ENCODE data around the gene ZDHHC14. TPM values are rescaled to one million over a fixed set of nuclear protein-coding genes. Genes with fewer than 3 reads are reported as not detected.
"Not testable (repeated sequence)": the region's sequence is repeated elsewhere in the genome, so short reads cannot be mapped to it uniquely, and the experiment has no call there.

ZDHHC14 gene
- total RNA-seq, 2 donors from 2014 or later = 2.1 to 2.2 TPM

DNA sequence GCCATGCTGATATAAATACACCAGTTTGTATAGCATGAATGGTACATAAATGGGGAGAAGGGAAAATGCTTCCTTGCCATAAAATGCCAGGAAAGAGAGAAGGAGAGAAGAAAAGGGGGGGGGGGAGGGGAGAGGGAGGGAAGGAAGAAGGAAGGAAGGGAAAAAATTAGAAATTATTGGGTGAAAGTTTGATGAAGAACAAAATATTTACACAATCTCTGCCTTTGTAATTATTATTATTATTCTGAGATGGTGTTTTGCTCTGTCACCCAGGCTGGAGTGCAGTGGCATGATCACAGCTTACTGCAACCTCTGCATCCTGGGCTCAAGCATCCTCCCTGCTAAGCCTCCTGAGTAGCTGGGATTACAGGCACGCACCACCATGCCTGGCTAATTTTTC, 10.2 kb upstream of the ZDHHC14 start:
- Mint-ChIP-seq H3K27me3 (peaks cover 17% of the 10 kb centered on the region), H3K27ac (no peak overlapping the region), H3K4me1 (peaks cover 16% of the 10 kb centered on the region), H3K36me3 (ENCODE audit: low read depth) (no peaks in the 10 kb centered on the region), H3K4me3 (no peak overlapping the region), H3K9me3 (no peaks in the 10 kb centered on the region)
- ATAC-seq (replicated peaks) = no peak

DNA sequence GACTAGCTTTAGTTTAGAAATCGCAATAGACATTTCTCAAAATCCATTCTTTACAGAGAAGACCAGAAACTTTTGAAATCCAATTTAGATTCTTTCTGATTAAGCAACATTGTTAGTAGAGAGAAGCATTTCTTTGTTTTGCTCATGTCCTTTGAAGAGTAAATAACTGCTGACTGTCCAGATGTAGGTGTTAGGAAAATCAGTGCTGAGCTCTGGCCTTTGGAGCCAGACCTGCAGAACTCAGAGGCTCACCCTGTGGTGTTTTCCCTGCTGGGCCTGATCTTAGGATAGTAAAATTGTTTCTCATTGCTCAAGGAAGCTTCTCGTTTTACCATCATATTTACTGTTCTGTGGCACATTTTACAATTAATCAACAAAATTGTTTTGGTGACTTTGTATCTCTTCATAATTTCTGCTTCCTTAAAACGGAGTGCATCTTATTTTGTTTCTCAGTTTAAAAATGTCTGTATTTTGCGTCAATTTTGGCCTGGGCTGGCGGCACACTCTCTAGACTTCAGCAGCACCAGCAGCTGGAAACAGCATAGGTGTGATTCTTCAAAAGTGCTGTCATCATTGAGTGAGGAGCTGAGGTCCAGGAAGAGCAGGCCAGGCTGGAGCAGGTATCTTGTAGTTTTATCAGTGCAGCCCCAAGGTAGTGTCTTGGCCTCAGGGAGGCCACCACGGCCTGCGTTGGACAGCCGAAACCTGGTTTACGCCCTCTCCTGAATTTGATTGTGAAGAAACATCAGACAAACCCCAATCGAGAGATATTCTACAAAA, 8.3 kb upstream of the ZDHHC14 start:
- Mint-ChIP-seq H3K9me3 (no peaks in the 10 kb centered on the region), H3K27ac (no peak overlapping the region), H3K36me3 (ENCODE audit: low read depth) (no peaks in the 10 kb centered on the region), H3K27me3 (peaks cover 12% of the 10 kb centered on the region), H3K4me3 (no peak overlapping the region), H3K4me1 (peaks cover 22% of the 10 kb centered on the region)
- no peak for ATAC-seq (replicated peaks)

DNA sequence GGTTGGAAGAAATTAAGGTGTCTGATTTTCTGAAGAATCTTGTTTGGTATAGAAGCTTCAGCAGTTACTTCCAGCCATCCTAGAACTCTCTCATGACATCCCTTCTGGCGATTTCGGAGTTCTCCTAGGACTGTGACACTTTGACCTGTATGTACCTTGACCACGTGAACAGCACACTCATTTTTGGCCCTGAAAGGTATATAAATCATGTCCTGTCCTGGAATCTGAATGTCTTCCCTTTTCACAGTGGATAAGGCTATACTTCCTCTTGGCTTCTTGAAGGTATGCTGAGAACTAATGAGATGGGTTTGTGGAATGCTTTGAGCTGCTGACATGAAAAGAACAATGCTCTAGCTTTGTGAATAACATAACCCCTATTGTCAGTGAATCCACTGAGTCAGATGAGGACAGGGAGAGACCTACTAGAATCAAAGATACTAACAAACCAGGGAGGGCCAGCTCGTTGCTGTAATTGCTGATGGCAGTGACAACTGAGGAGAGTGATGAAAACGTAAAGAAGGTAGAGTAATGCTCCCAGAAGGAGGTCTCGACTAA, 6.0 kb upstream of the ZDHHC14 start:
- Mint-ChIP-seq H3K4me3 (no peak overlapping the region), H3K27me3 (peaks cover 2% of the 10 kb centered on the region), H3K9me3 (no peaks in the 10 kb centered on the region), H3K4me1 (peaks cover 14% of the 10 kb centered on the region), H3K36me3 (ENCODE audit: low read depth) (no peaks in the 10 kb centered on the region), H3K27ac (no peak overlapping the region)
- no peak for ATAC-seq (replicated peaks)

DNA sequence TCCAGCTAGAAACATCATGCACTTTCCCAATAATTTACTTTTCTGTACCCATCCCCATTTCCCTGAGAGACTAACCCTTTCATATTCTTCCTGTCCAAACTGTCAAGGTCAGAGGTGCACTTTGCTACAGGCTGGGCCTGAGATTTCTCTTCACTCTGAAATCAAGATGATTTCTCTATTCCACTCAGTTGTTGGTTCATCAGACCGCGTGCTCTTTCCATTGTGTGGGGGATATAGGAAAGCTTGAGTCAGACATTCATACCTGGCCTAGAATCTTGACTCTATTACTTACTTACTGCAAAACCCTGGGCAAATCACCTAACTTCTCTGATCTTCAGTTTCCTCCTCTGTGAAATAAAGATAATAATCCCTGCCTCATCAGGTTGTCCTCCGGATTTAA, 4.7 kb upstream of the ZDHHC14 start:
- Mint-ChIP-seq H3K4me1 (peaks cover 12% of the 10 kb centered on the region), H3K4me3 (peak overlapping the region; percentile 13), H3K36me3 (ENCODE audit: low read depth) (no peaks in the 10 kb centered on the region), H3K27ac (peak overlapping the region; percentile 3), H3K27me3 (no peaks in the 10 kb centered on the region), H3K9me3 (no peaks in the 10 kb centered on the region)
- no peak for ATAC-seq (replicated peaks)

DNA sequence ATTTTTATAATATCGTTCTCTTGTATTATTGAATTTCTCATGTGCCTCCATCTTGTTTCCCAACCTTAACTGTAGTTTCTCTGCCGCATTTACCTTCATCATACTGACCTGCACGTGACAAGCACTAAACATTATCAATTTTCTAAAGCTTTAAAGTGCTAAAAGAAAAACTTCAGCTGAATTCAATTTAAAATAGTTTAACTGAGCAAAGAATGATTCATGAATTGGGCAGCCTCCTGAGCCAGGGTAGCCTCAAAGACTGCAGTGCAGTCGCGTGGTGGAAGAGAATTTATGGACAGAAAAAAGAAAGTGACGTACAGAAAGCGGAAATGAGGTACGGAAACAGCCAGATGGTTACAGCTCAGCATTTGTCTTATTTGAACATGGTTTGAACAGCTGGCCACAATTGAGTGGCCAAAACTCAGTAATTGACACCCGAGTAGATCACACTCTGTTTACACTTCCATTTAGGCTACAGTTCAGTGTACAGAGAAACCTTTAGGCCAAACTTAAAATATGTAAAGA, 4.2 kb upstream of the ZDHHC14 start:
- H3K4me3 Mint-ChIP-seq = no peak overlapping the region
- H3K27ac Mint-ChIP-seq = peak overlapping the region; percentile 3
- no peaks in the 10 kb centered on the region for H3K9me3 Mint-ChIP-seq
- no peak for ATAC-seq (replicated peaks)
- peaks cover 12% of the 10 kb centered on the region for H3K4me1 Mint-ChIP-seq
- no peaks in the 10 kb centered on the region for H3K27me3 Mint-ChIP-seq
- H3K36me3 Mint-ChIP-seq (ENCODE audit: low read depth) = no peaks in the 10 kb centered on the region

DNA sequence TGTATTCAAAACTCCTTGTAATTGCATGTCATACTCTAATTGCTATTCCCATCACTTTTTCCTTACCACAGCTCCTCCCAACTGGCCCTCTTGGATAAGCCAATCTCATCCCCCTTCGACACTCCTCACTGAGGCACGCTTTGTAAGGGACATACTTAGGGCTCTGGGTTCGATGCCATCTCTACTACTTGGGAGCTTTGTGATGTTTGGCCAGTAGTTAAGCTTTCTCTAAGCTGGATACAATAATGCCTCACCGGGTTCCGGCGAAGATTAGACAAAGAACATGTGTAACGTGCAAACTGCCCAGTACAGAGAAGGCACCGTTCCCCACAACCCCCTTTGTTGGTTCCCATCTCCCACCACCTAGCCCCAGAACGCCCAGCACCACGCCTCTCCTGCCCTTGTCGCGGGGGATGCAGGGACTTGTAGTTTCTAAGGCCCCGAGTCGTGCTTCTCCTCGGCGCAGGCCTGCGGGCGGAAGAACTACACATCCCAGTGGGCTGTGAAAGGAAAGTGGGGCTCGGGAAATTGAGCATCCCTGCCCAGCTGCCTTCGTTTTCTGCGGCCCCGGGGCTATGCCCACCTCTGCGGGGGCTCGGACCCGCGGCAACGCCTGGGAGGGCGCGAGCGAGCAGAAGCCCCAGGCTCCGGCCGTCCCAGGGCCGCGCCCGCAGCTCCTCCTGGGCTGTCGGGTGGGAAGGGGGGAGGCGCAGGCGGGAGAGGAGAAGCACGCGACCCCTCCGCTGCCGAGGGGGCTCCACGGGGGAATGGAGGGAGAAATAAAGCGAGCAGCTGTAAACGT, 1.1 kb upstream of the ZDHHC14 start:
- Mint-ChIP-seq H3K36me3 (ENCODE audit: low read depth) (no peaks in the 10 kb centered on the region), H3K27ac (peak overlapping the region; percentile 78), H3K27me3 (peaks cover 4% of the 10 kb centered on the region), H3K4me1 (peaks cover 20% of the 10 kb centered on the region), H3K4me3 (peak overlapping the region; percentile 83), H3K9me3 (no peaks in the 10 kb centered on the region)
- ATAC-seq (replicated peaks) = peak; percentile 85

DNA sequence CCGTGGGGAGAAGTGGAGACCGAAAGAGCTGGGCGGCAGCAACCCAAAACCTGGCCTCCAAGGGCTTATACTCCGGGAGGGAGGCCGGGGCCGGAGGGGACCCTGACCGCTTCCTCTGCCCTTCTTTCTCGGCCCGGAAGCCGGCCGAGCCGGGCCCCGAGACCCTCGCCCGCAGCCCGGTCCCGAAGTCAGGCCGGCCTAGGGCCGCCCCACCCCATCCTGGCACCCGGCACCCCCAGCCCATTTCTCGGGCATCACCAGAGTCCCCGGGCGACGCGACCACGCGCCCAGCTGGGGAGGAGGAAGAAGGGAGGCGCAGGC, 572 bp upstream of the ZDHHC14 start:
- peaks cover 23% of the 10 kb centered on the region for H3K4me1 Mint-ChIP-seq
- H3K27ac Mint-ChIP-seq = no peak overlapping the region
- no peaks in the 10 kb centered on the region for H3K36me3 Mint-ChIP-seq (ENCODE audit: low read depth)
- peaks cover 4% of the 10 kb centered on the region for H3K27me3 Mint-ChIP-seq
- no peaks in the 10 kb centered on the region for H3K9me3 Mint-ChIP-seq
- peak overlapping the region; percentile 83 for H3K4me3 Mint-ChIP-seq
- ATAC-seq (replicated peaks) = peak; percentile 2

DNA sequence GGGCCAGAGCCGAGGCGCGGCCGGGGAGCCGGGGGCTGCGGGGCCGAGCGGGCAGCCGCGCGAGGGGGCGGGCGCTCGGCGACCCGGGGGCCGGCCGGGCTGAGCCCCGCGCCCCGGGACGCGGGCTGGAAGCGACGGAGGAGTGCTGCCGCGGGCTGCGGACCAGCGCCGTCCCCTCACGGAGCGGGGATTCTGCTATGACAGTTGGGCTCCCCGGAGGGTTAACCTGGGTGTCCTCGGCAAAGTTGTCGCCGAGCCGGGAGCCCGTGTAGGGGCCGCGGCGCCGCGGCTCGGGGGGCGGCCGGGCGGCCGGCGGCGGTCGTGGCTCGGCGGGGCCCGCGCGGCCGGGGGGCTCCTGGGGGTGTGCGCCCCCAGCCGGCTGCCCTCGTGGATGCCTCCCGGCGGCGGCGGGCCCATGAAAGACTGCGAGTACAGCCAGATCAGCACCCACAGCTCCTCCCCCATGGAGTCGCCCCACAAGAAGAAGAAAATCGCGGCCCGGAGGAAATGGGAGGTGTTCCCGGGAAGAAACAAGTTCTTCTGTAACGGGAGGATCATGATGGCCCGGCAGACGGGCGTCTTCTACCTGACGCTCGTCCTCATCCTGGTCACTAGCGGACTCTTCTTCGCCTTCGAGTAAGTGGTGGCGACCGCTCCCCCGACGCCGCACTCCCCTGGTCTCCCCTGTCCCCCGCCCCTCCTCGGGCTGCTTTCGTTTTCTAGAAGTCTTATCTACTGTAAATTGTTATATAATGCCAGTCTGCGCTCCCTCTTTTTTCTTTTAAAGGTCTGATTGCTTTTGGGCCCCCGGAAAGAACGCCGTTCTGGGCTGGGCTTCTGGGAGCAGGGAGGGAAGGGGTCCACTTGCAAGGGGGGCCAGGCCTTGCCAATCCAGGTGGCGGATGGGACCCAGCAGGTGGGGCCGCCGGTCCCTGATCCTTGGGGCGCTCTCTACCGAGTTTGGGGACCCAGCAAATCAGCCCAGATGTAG, 936 bp downstream of the ZDHHC14 start:
- Mint-ChIP-seq H3K9me3 (no peaks in the 10 kb centered on the region), H3K27me3 (peaks cover 4% of the 10 kb centered on the region), H3K27ac (peak overlapping the region; percentile 78), H3K36me3 (ENCODE audit: low read depth) (no peaks in the 10 kb centered on the region), H3K4me3 (peak overlapping the region; percentile 81), H3K4me1 (peaks cover 20% of the 10 kb centered on the region)
- peak; percentile 10 for ATAC-seq (replicated peaks)

DNA sequence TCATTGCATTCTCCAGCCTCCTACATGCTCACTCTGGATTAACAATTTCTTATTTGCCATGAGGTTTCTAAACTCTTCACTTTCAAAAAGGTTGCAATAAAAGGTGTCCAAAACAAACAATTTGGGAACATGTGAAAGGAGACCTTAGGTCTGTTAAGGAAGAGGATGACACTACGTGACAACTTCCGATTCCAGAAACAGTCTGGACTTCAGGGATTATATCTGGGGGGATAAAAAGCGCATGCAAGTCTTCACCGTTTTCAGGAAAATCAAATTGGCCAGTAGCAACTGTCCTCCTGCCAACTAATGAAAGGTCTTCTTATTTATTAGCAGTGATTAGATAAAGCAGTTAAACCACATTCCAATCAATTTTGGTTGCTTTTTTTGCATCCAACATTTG, 1.8 kb downstream of the ZDHHC14 start:
- Mint-ChIP-seq H3K27ac (peak overlapping the region; percentile 78), H3K4me3 (peak overlapping the region; percentile 81), H3K9me3 (no peaks in the 10 kb centered on the region), H3K36me3 (ENCODE audit: low read depth) (no peaks in the 10 kb centered on the region), H3K27me3 (peaks cover 4% of the 10 kb centered on the region), H3K4me1 (peaks cover 20% of the 10 kb centered on the region)
- no peak for ATAC-seq (replicated peaks)

DNA sequence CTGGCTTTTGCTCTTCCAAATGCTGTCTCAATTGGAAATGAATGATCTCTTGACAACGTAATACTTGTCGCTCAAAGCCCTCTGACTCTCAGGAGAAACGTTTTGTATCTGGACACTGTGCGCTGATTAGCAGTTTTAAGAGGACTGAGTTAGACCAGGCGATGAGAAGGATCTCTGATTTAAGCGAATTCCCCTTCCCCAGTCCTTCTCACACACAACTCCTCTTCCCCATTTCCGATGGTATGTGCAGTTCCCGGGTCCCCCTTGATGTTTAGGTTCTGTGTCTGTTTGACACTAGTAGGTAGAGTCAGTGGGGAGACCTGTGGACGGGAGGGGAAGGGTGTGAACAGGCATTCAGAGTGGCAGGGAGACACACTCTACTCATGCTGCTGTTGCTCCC, 2.5 kb downstream of the ZDHHC14 start:
- H3K4me3 Mint-ChIP-seq = peak overlapping the region; percentile 81
- no peak for ATAC-seq (replicated peaks)

DNA sequence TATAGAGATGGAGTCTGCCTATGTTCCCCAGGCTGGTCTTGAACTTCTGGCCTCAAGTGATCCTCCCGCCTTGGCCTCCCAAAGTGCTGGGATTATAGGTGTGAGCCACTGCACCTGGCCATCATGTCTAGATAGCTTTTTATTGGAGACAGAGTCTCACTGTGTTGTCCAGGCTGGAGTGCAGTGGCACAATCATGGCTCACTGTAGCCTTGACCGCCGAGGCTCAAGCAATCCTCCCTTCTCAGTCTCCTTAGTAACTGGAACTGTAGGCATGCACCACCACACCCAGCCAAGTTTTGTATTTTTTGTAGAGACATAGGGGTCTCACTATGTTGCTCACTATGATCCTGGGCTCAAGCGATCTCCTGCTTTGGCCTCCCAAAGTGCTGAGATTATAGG, 4.0 kb downstream of the ZDHHC14 start:
- not testable (repeated sequence) for H3K4me3 Mint-ChIP-seq; H3K27me3 Mint-ChIP-seq; H3K36me3 Mint-ChIP-seq (ENCODE audit: low read depth); ATAC-seq (replicated peaks); H3K27ac Mint-ChIP-seq; H3K9me3 Mint-ChIP-seq
- H3K4me1 Mint-ChIP-seq = peaks cover 14% of the 10 kb centered on the region

More for the DNA sequence above, 2.5 kb downstream of the ZDHHC14 start:
- Mint-ChIP-seq H3K4me1 (peaks cover 20% of the 10 kb centered on the region), H3K9me3 (no peaks in the 10 kb centered on the region), H3K27ac (no peak overlapping the region), H3K36me3 (ENCODE audit: low read depth) (no peaks in the 10 kb centered on the region), H3K27me3 (peaks cover 4% of the 10 kb centered on the region)

DNA sequence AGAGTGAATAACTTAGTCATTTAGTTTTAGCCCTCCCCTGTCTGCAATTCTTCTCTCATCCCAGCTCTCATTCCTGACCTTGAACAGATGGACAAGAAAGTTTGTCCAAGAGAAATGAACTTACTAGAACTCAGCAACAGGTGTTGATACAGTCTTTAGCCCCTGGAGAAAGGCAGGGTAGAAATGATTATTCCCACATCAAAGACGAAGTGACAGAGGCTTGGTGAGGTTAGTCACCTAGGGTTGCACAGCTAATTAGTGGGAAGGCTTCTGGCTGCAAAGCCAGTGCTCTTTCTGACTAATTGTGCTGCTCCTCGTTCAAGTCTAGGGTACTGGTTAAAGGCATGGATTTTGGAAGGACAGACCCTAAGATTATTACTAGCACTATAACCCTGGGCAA, 4.5 kb downstream of the ZDHHC14 start:
- H3K27me3 Mint-ChIP-seq = peaks cover 4% of the 10 kb centered on the region
- H3K9me3 Mint-ChIP-seq = no peaks in the 10 kb centered on the region
- H3K36me3 Mint-ChIP-seq (ENCODE audit: low read depth) = no peaks in the 10 kb centered on the region
- H3K4me3 Mint-ChIP-seq = no peak overlapping the region
- peaks cover 14% of the 10 kb centered on the region for H3K4me1 Mint-ChIP-seq
- peak; percentile 25 for ATAC-seq (replicated peaks)
- H3K27ac Mint-ChIP-seq = peak overlapping the region; percentile 12

DNA sequence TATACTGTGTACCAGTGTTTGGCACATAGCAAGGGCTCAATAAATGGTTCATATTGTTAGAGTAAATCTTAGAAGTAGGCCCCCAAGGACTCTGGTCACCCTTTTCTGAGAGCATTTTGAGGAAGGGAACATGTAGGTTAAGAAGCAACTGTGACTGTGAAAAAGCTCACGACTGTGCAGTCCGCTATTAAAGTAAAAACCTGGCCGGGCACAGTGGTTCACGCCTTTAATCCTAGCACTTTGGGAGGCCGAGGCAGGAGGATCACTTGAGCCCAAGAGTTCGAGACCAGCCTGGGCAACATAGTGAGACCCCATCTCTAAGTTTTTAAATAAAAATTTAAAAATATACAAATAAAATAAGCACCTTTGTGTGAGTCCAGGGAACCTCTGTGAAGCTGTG, 5.0 kb downstream of the ZDHHC14 start:
- peaks cover 14% of the 10 kb centered on the region for H3K4me1 Mint-ChIP-seq
- peaks cover 4% of the 10 kb centered on the region for H3K27me3 Mint-ChIP-seq
- no peak for ATAC-seq (replicated peaks)
- H3K4me3 Mint-ChIP-seq = no peak overlapping the region
- H3K27ac Mint-ChIP-seq = no peak overlapping the region
- no peaks in the 10 kb centered on the region for H3K9me3 Mint-ChIP-seq
- H3K36me3 Mint-ChIP-seq (ENCODE audit: low read depth) = no peaks in the 10 kb centered on the region

DNA sequence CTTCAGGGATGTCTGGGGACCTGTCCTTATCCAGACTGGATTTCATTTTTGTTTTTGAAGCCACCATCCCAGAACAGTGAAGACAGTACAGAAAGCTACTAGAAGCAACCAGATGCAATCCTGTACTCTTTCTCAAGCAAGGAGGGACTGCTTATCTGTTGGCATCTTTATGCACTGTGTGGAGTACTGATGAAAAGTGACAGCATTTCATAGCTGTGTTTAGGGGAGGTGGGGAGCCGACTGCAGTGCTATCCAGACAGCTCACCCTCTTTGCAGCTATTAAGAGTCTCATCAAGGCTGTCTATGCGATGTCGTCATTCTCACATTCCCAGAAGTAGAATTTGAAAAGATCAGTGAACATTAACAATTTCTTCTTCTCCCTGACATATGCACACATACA, 5.5 kb downstream of the ZDHHC14 start:
- no peak overlapping the region for H3K4me3 Mint-ChIP-seq
- ATAC-seq (replicated peaks) = no peak
- peaks cover 4% of the 10 kb centered on the region for H3K27me3 Mint-ChIP-seq
- H3K36me3 Mint-ChIP-seq (ENCODE audit: low read depth) = no peaks in the 10 kb centered on the region
- peaks cover 14% of the 10 kb centered on the region for H3K4me1 Mint-ChIP-seq
- H3K27ac Mint-ChIP-seq = no peak overlapping the region
- no peaks in the 10 kb centered on the region for H3K9me3 Mint-ChIP-seq

All from activated T-helper 17 cell treated with anti-CD3 and anti-CD28 coated beads, Interleukin-2, amount 50 U/mL, for 72 hours (primary cell).